ENCODE measurements around the gene CCDC102A. TPM values are rescaled to one million over a fixed set of nuclear protein-coding genes. Genes with fewer than 3 reads are reported as not detected.

Gene CCDC102A
- total and polyA plus RNA-seq, 2 donors (not counting 3 experiments of a cell fraction or from before 2014, with no cell fraction given), result 7.8 to 12.2 TPM

DNA sequence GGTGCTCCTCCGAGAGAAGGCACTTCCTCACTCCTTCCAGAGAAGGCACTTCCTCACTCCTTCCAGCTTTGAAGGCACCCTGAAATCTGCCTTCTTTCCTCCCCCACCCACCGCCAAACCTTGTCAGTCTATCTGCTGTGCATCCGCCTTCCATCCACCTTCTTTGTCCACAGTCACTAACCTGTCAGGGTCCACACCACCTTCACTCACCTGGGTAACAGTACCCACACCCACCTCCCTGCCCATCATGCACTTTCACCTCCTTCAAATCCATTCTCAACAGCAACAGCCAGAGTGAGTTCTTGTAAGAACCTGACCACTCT, 5.2 kb downstream of the CCDC102A start:
- DNase-seq (ENCODE audit: low read depth, low spot score), result no peak
- Histone ChIP-seq H3K4me2 (ENCODE audit: insufficient read depth, low read length) (no peak overlapping the region), H3K27ac (ENCODE audit: insufficient read depth, low read depth, low read length) (no peak overlapping the region), H3K9ac (replicated peaks; ENCODE audit: extremely low read depth, insufficient read depth, low read length) (no peak overlapping the region), H3K4me1 (ENCODE audit: control insufficient read depth, extremely low read depth, insufficient read depth, low read length) (peaks cover 32% of the 10 kb centered on the region), H3K4me3 (replicated peaks in 1 of 3; ENCODE audit: insufficient read depth in 1 of 3, low read depth in 1 of 3, low read length in 3 of 3) (no peak overlapping the region), H3K9me1 (replicated peaks; ENCODE audit: control insufficient read depth, extremely low read depth, insufficient read depth, low read length) (no peaks in the 10 kb centered on the region), H3K36me3 (ENCODE audit: control insufficient read depth in 2 of 2, extremely low read depth in 1 of 2, insufficient read depth in 2 of 2, low read length in 2 of 2) (no peaks in the 10 kb centered on the region), H2AFZ (ENCODE audit: low read depth, low read length) (no peak overlapping the region), H3K79me2 (ENCODE audit: control insufficient read depth, insufficient read depth, low read length) (no peaks in the 10 kb centered on the region), H3K27me3 (ENCODE audit: control insufficient read depth in 2 of 2, insufficient read depth in 2 of 2, low read length in 2 of 2) (no peaks in the 10 kb centered on the region), H4K20me1 (replicated peaks; ENCODE audit: control insufficient read depth, extremely low read depth, insufficient read depth, low read length) (no peaks in the 10 kb centered on the region), H3K9me3 (replicated peaks; ENCODE audit: control insufficient read depth, insufficient read depth, low read length) (no peaks in the 10 kb centered on the region)
- CTCF ChIA-PET, result interaction anchor here (1.8 kb wide), 1 partner anchor 11 kb away, joined by 9 read pairs; no protein-coding TSS in a partner anchor
- FAIRE-seq, result no peak
- intact Hi-C loops (cut with micrococcal nuclease), result no loop called here
- BruUV-seq (replicated peaks), result no TSS peak
- POLR2A ChIA-PET, result no interaction called here
- dilution Hi-C loops (cut with MboI; ENCODE audit: extremely low pct_ligation_motif_present, low sequenced_read_pairs), result no loop called here
- TF ChIP-seq FOS (IDR thresholded peaks at IDR 0.05; ENCODE audit: borderline replicate concordance, insufficient read depth, low read length) (no peak), JUN (IDR thresholded peaks at IDR 0.05; ENCODE audit: borderline replicate concordance, insufficient read depth, insufficient read length, low read depth) (no peak), GATA2 (IDR thresholded peaks at IDR 0.05; ENCODE audit: insufficient read depth, insufficient read length, low read depth, low read length) (no peak), EZH2 (IDR thresholded peaks at IDR 0.05; ENCODE audit: borderline replicate concordance, low read depth, low read length, severe bottlenecking) (no peak), POLR2A (IDR thresholded peaks at IDR 0.05; ENCODE audit: low read depth, low read length) (no peak), POLR2AphosphoS5 (IDR thresholded peaks at IDR 0.05; ENCODE audit: insufficient read depth, low read depth, low read length) (no peak), MYC (IDR thresholded peaks at IDR 0.05; ENCODE audit: low read depth, low read length) (no peak)
- TF ChIP-seq, protein P1, sequence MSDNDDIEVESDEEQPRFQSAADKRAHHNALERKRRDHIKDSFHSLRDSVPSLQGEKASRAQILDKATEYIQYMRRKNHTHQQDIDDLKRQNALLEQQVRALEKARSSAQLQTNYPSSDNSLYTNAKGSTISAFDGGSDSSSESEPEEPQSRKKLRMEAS (IDR thresholded peaks at IDR 0.05; ENCODE audit: insufficient read depth, insufficient read length), result no peak
- TF ChIP-seq, protein P2, sequence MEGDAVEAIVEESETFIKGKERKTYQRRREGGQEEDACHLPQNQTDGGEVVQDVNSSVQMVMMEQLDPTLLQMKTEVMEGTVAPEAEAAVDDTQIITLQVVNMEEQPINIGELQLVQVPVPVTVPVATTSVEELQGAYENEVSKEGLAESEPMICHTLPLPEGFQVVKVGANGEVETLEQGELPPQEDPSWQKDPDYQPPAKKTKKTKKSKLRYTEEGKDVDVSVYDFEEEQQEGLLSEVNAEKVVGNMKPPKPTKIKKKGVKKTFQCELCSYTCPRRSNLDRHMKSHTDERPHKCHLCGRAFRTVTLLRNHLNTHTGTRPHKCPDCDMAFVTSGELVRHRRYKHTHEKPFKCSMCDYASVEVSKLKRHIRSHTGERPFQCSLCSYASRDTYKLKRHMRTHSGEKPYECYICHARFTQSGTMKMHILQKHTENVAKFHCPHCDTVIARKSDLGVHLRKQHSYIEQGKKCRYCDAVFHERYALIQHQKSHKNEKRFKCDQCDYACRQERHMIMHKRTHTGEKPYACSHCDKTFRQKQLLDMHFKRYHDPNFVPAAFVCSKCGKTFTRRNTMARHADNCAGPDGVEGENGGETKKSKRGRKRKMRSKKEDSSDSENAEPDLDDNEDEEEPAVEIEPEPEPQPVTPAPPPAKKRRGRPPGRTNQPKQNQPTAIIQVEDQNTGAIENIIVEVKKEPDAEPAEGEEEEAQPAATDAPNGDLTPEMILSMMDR (IDR thresholded peaks at IDR 0.05; ENCODE audit: extremely low read depth in 1 of 2, insufficient read depth in 1 of 2, low read depth in 1 of 2, low read length in 2 of 2), result no peak

Measured in endothelial cell of umbilical vein (primary cell).